Measurements from ENCODE around the gene THUMPD3. TPM values are rescaled to one million over a fixed set of nuclear protein-coding genes. Genes with fewer than 3 reads are reported as not detected.

The THUMPD3 gene
- total and polyA plus RNA-seq, 2 of the 4 experiments (the other 2 are of a cell fraction), result 28.2 to 43.9 TPM

DNA sequence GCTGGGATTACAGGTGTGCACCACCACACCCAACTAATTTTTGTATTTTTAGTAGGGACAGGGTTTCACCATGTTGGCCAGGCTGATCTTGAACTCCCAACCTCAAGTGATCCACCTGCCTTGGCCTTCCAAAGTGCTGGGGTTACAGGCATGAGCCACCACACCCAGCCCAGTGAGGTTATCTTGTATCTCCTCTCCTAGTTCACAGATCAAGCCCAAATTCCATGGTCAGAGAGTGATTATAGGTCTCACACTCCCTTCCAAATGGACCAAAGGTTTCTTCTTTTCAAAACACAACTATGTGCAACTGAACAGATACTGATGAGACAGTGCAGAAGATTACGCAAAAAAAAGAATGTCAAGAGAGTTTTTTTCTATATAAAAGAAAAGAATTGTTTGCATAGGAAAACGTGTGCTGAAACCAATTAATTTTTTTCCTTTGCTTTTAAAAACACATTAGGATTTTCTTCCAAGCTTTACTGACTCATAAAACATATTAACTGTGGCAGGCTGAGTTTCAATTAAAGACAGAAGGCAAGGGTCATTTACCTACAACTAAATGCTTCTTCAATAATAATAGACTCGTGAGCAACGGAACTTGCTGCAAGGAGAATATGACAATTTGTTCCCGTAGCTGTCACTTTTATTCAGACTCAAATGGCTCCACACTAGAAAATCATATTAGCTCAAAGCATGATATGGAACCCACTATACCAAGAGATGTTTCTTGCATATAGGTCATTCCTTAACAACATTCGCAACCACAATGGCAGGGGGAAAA is 30.4 kb upstream of the THUMPD3 start:
- H3K4me2 ChIP-seq (ENCODE audit: low read depth, low read length), result no peak overlapping the region
- DNase-seq (no peak), ATAC-seq (ENCODE audit: low read depth) (no peak)
- H3K27ac ChIP-seq (ENCODE audit: insufficient read depth, low read length), result no peak overlapping the region
- no peak overlapping the region for H3K4ac ChIP-seq (ENCODE audit: low read depth, low read length)
- CTCF ChIA-PET, result no interaction called here
- H2BK120ac ChIP-seq (ENCODE audit: low read depth, low read length), result no peak overlapping the region
- no peak overlapping the region for H3K14ac ChIP-seq (replicated peaks; ENCODE audit: low read depth, low read length)
- in situ Hi-C loops (cut with MboI; ENCODE audit: low sequenced_read_pairs), result loop anchor here (25.0 kb wide), 1 partner anchor 870 kb away; no protein-coding TSS in a partner anchor
- no peaks in the 10 kb centered on the region for H4K20me1 ChIP-seq (ENCODE audit: insufficient read depth, low read length)
- peaks cover 2% of the 10 kb centered on the region; the same call in 1 of the 2 replicates for H3K9me3 ChIP-seq (ENCODE audit: control insufficient read depth, insufficient read depth, low read length)
- no peak overlapping the region for H4K91ac ChIP-seq (ENCODE audit: insufficient read depth, low read depth, low read length)
- no peak overlapping the region for H3K9ac ChIP-seq (ENCODE audit: low read depth, low read length)
- no peak overlapping the region for H2AK5ac ChIP-seq (ENCODE audit: low read depth, low read length)
- POLR2A ChIA-PET (ENCODE audit: unreplicated experiment), result no interaction called here
- H3K23ac ChIP-seq (ENCODE audit: low read depth, low read length), result no peak overlapping the region
- H4K8ac ChIP-seq (ENCODE audit: low read depth in 2 of 2, low read length in 2 of 2), result no peak overlapping the region
- dilution Hi-C loops (cut with HindIII; ENCODE audit: low sequenced_read_pairs, unreplicated experiment), result no loop called here
- H2AK9ac ChIP-seq (replicated peaks; ENCODE audit: low read depth, low read length, poor library complexity), result no peak overlapping the region
- BruUV-seq (replicated peaks), result no TSS peak
- H2BK20ac ChIP-seq (ENCODE audit: low read depth, low read length), result no peak overlapping the region
- H2BK15ac ChIP-seq (ENCODE audit: low read depth, low read length), result no peak overlapping the region
- H3K56ac ChIP-seq (ENCODE audit: extremely low read depth, insufficient read depth, low read length), result no peak overlapping the region
- H3K4me1 ChIP-seq (ENCODE audit: control insufficient read depth, insufficient read depth, low read length), result no peaks in the 10 kb centered on the region
- H3K27me3 ChIP-seq (ENCODE audit: control insufficient read depth, insufficient read depth, low read length), result no peaks in the 10 kb centered on the region; the same call in 1 of the 2 replicates
- H3K9me1 ChIP-seq (ENCODE audit: insufficient read depth, low read length), result no peaks in the 10 kb centered on the region
- no peak overlapping the region for H3K4me3 ChIP-seq (ENCODE audit: insufficient read depth, low read depth, low read length)
- intact Hi-C loops (cut with micrococcal nuclease), result no loop called here
- H4K5ac ChIP-seq (ENCODE audit: low read depth, low read length), result no peak overlapping the region
- H3K18ac ChIP-seq (ENCODE audit: low read depth, low read length), result no peak overlapping the region
- no peaks in the 10 kb centered on the region for H3K36me3 ChIP-seq (ENCODE audit: control insufficient read depth, insufficient read depth, low read length)
- no peaks in the 10 kb centered on the region for H3K79me1 ChIP-seq (ENCODE audit: low read depth in 1 of 2, low read length in 2 of 2)
- H2AFZ ChIP-seq (replicated peaks; ENCODE audit: low read length, poor library complexity), result no peak overlapping the region
- whole genome bisulfite sequencing, 2 experiments (ENCODE audit: extremely low coverage in 2 of 2, insufficient read length in 1 of 2), result no CpG with 5 or more reads among the region's 6 CpGs
- TF ChIP-seq, protein P1, sequence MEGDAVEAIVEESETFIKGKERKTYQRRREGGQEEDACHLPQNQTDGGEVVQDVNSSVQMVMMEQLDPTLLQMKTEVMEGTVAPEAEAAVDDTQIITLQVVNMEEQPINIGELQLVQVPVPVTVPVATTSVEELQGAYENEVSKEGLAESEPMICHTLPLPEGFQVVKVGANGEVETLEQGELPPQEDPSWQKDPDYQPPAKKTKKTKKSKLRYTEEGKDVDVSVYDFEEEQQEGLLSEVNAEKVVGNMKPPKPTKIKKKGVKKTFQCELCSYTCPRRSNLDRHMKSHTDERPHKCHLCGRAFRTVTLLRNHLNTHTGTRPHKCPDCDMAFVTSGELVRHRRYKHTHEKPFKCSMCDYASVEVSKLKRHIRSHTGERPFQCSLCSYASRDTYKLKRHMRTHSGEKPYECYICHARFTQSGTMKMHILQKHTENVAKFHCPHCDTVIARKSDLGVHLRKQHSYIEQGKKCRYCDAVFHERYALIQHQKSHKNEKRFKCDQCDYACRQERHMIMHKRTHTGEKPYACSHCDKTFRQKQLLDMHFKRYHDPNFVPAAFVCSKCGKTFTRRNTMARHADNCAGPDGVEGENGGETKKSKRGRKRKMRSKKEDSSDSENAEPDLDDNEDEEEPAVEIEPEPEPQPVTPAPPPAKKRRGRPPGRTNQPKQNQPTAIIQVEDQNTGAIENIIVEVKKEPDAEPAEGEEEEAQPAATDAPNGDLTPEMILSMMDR (conservative IDR thresholded peaks at IDR 0.05; ENCODE audit: low read depth, low read length), result no peak
- H2BK5ac ChIP-seq (ENCODE audit: low read depth, low read length, poor library complexity, severe bottlenecking), result no peak overlapping the region

All from IMR-90 (cell line).